ENCODE data around the gene ZBTB5. TPM values are rescaled to one million over a fixed set of nuclear protein-coding genes. Genes with fewer than 3 reads are reported as not detected.

The ZBTB5 gene
- total and polyA plus RNA-seq, 4 donors: 2.4 to 9.4 (median 6.5) TPM

- H3K9ac ChIP-seq (ENCODE audit: low read depth in 1 of 2, low read length in 2 of 2): no peak overlapping the region
- no peaks in the 10 kb centered on the region for H3K36me3 ChIP-seq (ENCODE audit: control insufficient read depth in 4 of 4, insufficient read depth in 3 of 4, low read depth in 1 of 4, low read length in 3 of 4)
- H3K4me3 ChIP-seq (ENCODE audit: low read depth in 1 of 3, low read length in 3 of 3): no peak overlapping the region
- TF ChIP-seq HNF4G (IDR thresholded peaks at IDR 0.05): no peak
- TF ChIP-seq RAD21 (IDR thresholded peaks at IDR 0.05): no peak
- no peak for TF ChIP-seq ATF3 (IDR thresholded peaks at IDR 0.05)
- H3K27me3 ChIP-seq (ENCODE audit: control insufficient read depth in 4 of 4, insufficient read depth in 4 of 4, low read length in 3 of 4): no peaks in the 10 kb centered on the region
- DNase-seq (ENCODE audit: low spot score): no peak
- H3K27ac ChIP-seq (ENCODE audit: low read depth in 1 of 2, low read length in 2 of 2): no peak overlapping the region
- H3K4me1 ChIP-seq (ENCODE audit: control insufficient read depth in 4 of 4, insufficient read depth in 4 of 4, low read length in 3 of 4): peaks cover 11 to 26% (median 18%) of the 10 kb centered on the region in 4 donors
- 78% methylated on average over 17 of the region's 17 CpGs for WGBS
- H3K9me3 ChIP-seq (ENCODE audit: control insufficient read depth in 4 of 4, low read length in 3 of 4): no peaks in the 10 kb centered on the region
These were observed 52.7 kb downstream of the ZBTB5 start for GRCh38 chr9:37412431-37413151.

GRCh38 chr9:37410969-37411785 lies 54.1 kb downstream of the ZBTB5 start:
- Histone ChIP-seq H3K9me3 (ENCODE audit: control insufficient read depth in 4 of 4, low read length in 3 of 4) (no peaks in the 10 kb centered on the region), H3K4me1 (ENCODE audit: control insufficient read depth in 4 of 4, insufficient read depth in 4 of 4, low read length in 3 of 4) (peaks cover 4 to 13% (median 8%) of the 10 kb centered on the region in 4 donors), H3K9ac (ENCODE audit: low read depth in 1 of 2, low read length in 2 of 2) (no peak overlapping the region), H3K27ac (ENCODE audit: low read depth in 1 of 2, low read length in 2 of 2) (no peak overlapping the region), H3K4me3 (ENCODE audit: low read depth in 1 of 3, low read length in 3 of 3) (no peak overlapping the region), H3K27me3 (ENCODE audit: control insufficient read depth in 4 of 4, insufficient read depth in 4 of 4, low read length in 3 of 4) (no peaks in the 10 kb centered on the region), H3K36me3 (ENCODE audit: control insufficient read depth in 4 of 4, insufficient read depth in 3 of 4, low read depth in 1 of 4, low read length in 3 of 4) (no peaks in the 10 kb centered on the region)
- TF ChIP-seq ATF3 (IDR thresholded peaks at IDR 0.05) (no peak), RAD21 (IDR thresholded peaks at IDR 0.05) (peak in 1 of 2 donors; percentile 34), CTCF (IDR thresholded peaks at IDR 0.05; ENCODE audit: low read depth, low read length, missing input control) (peak; percentile 16), ZBTB33 (IDR thresholded peaks at IDR 0.05) (no peak)
- no peak for DNase-seq (ENCODE audit: low spot score)
- WGBS: 82% methylated on average over 12 of the region's 13 CpGs

- Histone ChIP-seq H3K4me3 (ENCODE audit: low read depth in 1 of 3, low read length in 3 of 3) (no peak overlapping the region), H3K4me1 (ENCODE audit: control insufficient read depth in 4 of 4, insufficient read depth in 4 of 4, low read length in 3 of 4) (peaks cover 1 to 6% (median 1%) of the 10 kb centered on the region in 4 donors), H3K27ac (ENCODE audit: low read depth in 1 of 2, low read length in 2 of 2) (no peak overlapping the region), H3K9ac (ENCODE audit: low read depth in 1 of 2, low read length in 2 of 2) (no peak overlapping the region), H3K27me3 (ENCODE audit: control insufficient read depth in 4 of 4, insufficient read depth in 4 of 4, low read length in 3 of 4) (no peaks in the 10 kb centered on the region), H3K9me3 (ENCODE audit: control insufficient read depth in 4 of 4, low read length in 3 of 4) (no peaks in the 10 kb centered on the region), H3K36me3 (ENCODE audit: control insufficient read depth in 4 of 4, insufficient read depth in 3 of 4, low read depth in 1 of 4, low read length in 3 of 4) (no peaks in the 10 kb centered on the region)
- WGBS: 94% methylated on average over 9 of the region's 9 CpGs
- DNase-seq (ENCODE audit: low spot score): no peak
- TF ChIP-seq EGR1 (IDR thresholded peaks at IDR 0.05; ENCODE audit: low read depth in 2 of 2): no peak
- TF ChIP-seq RAD21 (IDR thresholded peaks at IDR 0.05): no peak
- no peak for TF ChIP-seq GABPA (IDR thresholded peaks at IDR 0.05 in 1 of 2, conservative IDR thresholded peaks at IDR 0.05 in 1 of 2)
- no peak for TF ChIP-seq REST (IDR thresholded peaks at IDR 0.05)
- TF ChIP-seq FOXA2 (IDR thresholded peaks at IDR 0.05): no peak
- TF ChIP-seq JUND (IDR thresholded peaks at IDR 0.05): no peak
- no peak for TF ChIP-seq MAX (IDR thresholded peaks at IDR 0.05)
- TF ChIP-seq HNF4G (IDR thresholded peaks at IDR 0.05): no peak
- no peak for TF ChIP-seq HNF4A (conservative IDR thresholded peaks at IDR 0.05)
- no peak for TF ChIP-seq ATF3 (IDR thresholded peaks at IDR 0.05)
- no peak for TF ChIP-seq YY1 (IDR thresholded peaks at IDR 0.05)
These were observed 54.8 kb downstream of the ZBTB5 start for GRCh38 chr9:37410354-37410861.

Data from liver (tissue), 9 donors.